Measurements from ENCODE around the gene PAMR1.
"Not testable (repeated sequence)": the region's sequence is repeated elsewhere in the genome, so short reads cannot be mapped to it uniquely, and the experiment has no call there.

- not testable (repeated sequence) for TF ChIP-seq CTCF, POLR2A (IDR thresholded peaks at IDR 0.05)
These were observed 3.3 kb downstream of the PAMR1 start for GRCh38 chr11:35522091-35522490.

All from Peyer's patch (tissue), 4 donors.